ENCODE results near the gene TMCO4. TPM values are rescaled to one million over a fixed set of nuclear protein-coding genes. Genes with fewer than 3 reads are reported as not detected.

The TMCO4 gene
- total RNA-seq, 1 experiment from 2014 or later, result 13.5 TPM

- Mint-ChIP-seq H3K27ac (ENCODE audit: unreplicated experiment) (no peak overlapping the region), H3K36me3 (ENCODE audit: insufficient read depth, unreplicated experiment) (no peaks in the 10 kb centered on the region), H3K4me1 (ENCODE audit: low read depth, unreplicated experiment) (no peaks in the 10 kb centered on the region), H3K27me3 (ENCODE audit: unreplicated experiment) (no peaks in the 10 kb centered on the region), H3K9me3 (ENCODE audit: low read depth, unreplicated experiment) (no peaks in the 10 kb centered on the region), H3K4me3 (ENCODE audit: low read depth, unreplicated experiment) (no peak overlapping the region)
- CTCF ChIA-PET, result interaction anchor here (0.6 to 1.4 kb wide), 2 partner anchors 9 to 1579 kb away, joined by 3 to 7 read pairs; no protein-coding TSS in a partner anchor
- intact Hi-C loops (cut with micrococcal nuclease; ENCODE audit: unreplicated experiment), result no loop called here
- DNase-seq, result no peak
- TF ChIP-seq, protein P1, sequence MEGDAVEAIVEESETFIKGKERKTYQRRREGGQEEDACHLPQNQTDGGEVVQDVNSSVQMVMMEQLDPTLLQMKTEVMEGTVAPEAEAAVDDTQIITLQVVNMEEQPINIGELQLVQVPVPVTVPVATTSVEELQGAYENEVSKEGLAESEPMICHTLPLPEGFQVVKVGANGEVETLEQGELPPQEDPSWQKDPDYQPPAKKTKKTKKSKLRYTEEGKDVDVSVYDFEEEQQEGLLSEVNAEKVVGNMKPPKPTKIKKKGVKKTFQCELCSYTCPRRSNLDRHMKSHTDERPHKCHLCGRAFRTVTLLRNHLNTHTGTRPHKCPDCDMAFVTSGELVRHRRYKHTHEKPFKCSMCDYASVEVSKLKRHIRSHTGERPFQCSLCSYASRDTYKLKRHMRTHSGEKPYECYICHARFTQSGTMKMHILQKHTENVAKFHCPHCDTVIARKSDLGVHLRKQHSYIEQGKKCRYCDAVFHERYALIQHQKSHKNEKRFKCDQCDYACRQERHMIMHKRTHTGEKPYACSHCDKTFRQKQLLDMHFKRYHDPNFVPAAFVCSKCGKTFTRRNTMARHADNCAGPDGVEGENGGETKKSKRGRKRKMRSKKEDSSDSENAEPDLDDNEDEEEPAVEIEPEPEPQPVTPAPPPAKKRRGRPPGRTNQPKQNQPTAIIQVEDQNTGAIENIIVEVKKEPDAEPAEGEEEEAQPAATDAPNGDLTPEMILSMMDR (IDR thresholded peaks at IDR 0.05; ENCODE audit: unreplicated experiment), result no peak
- BruUV-seq (replicated peaks), result no TSS peak
Measured at GRCh38 chr1:19694298-19694697, 105.4 kb downstream of the TMCO4 start.

DNA sequence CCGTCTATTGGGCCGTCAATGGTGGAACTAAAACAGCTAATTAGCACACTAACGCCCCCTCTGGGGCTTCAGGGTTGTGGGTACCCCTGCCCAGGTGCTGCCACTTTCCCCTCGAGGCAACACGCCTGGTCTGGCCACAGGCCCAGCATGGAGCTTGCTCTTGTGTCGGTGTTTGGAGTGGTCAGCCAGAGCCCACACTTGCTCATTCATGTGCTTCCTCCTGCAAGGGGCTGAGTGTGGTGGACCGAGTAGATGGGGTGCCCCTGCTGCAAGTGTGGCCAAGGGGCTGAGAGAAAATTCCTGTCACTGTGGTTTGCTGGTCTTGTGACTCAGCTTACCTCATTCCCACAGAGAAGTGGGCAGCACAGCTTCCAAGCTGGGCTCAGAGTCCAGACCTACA lies 109.4 kb downstream of the TMCO4 start:
- Mint-ChIP-seq H3K36me3 (ENCODE audit: insufficient read depth, unreplicated experiment) (no peaks in the 10 kb centered on the region), H3K4me3 (ENCODE audit: low read depth, unreplicated experiment) (no peak overlapping the region), H3K27ac (ENCODE audit: unreplicated experiment) (no peak overlapping the region), H3K27me3 (ENCODE audit: unreplicated experiment) (no peaks in the 10 kb centered on the region), H3K4me1 (ENCODE audit: low read depth, unreplicated experiment) (no peaks in the 10 kb centered on the region), H3K9me3 (ENCODE audit: low read depth, unreplicated experiment) (no peaks in the 10 kb centered on the region)
- intact Hi-C loops (cut with micrococcal nuclease; ENCODE audit: unreplicated experiment), result no loop called here
- TF ChIP-seq, protein P1 (IDR thresholded peaks at IDR 0.05; ENCODE audit: unreplicated experiment), result no peak
- no peak for DNase-seq
- CTCF ChIA-PET, result interaction anchor here (0.5 to 0.9 kb wide), 3 partner anchors 8 to 221 kb away, joined by 3 to 7 read pairs (median 3); no protein-coding TSS in a partner anchor
- BruUV-seq (replicated peaks), result no TSS peak

DNA sequence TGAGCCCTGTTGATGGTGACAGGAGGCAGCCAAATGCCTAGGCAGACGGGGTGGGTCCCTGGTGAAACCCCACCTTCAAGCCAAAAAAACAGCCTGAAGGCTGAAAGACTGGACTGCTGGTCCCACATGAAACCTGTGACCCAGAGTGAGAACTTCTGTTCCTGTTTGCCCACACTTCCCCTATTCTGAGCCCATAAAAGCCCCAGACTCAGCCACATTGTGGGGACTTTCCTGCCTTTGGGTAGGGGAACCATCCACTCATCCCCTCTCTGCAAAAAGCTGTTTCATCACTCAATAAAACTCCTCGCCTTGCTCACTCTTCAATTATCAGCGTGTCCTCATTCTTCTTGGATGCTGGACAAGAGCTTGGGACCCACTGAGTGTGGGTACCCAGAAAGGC lies 109.9 kb downstream of the TMCO4 start:
- intact Hi-C loops (cut with micrococcal nuclease; ENCODE audit: unreplicated experiment), result no loop called here
- Mint-ChIP-seq H3K27me3 (ENCODE audit: unreplicated experiment) (no peaks in the 10 kb centered on the region), H3K9me3 (ENCODE audit: low read depth, unreplicated experiment) (no peaks in the 10 kb centered on the region), H3K4me1 (ENCODE audit: low read depth, unreplicated experiment) (no peaks in the 10 kb centered on the region), H3K36me3 (ENCODE audit: insufficient read depth, unreplicated experiment) (no peaks in the 10 kb centered on the region), H3K27ac (ENCODE audit: unreplicated experiment) (no peak overlapping the region), H3K4me3 (ENCODE audit: low read depth, unreplicated experiment) (no peak overlapping the region)
- CTCF ChIA-PET, result interaction anchor here (0.5 to 0.9 kb wide), 3 partner anchors 8 to 221 kb away, joined by 3 to 7 read pairs (median 3); no protein-coding TSS in a partner anchor
- TF ChIP-seq, protein P1 (IDR thresholded peaks at IDR 0.05; ENCODE audit: unreplicated experiment), result no peak
- no TSS peak for BruUV-seq (replicated peaks)
- no peak for DNase-seq

DNA sequence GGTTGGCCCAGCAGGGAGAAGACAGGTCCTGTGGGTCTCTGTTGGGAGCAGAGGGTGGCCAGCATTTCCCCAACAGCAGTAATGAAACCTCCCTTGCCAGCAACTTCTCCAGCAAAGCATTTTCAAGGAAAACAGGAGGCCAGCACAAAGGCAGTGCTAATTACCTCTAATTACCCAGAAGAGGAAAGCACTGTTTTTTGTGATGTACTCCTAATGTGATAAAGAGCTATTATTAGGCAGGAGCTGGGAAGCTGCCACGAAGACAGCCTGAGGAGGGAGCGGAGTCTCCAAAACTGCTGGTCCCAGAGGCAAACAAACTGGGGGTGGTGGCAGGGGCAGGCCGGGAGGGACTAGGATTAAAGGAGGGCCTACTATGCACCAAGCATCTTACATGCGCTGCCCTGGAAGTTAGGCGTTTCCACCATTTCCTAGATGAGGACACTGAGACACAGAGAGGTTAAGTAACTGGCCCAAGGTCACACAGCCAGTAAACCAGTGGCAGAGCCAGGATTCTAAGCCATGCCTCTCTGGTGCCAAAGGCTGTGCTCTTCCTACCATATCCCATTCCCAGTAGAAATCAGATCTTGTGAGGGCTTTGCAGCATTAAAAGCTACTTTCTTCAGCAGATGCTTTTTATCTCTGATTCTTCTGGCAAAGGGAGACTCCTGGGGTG lies 110.5 kb downstream of the TMCO4 start:
- DNase-seq, result no peak
- no TSS peak for BruUV-seq (replicated peaks)
- intact Hi-C loops (cut with micrococcal nuclease; ENCODE audit: unreplicated experiment), result no loop called here
- CTCF ChIA-PET, result no interaction called here
- no peak overlapping the region for H3K4me3 Mint-ChIP-seq (ENCODE audit: low read depth, unreplicated experiment)
- no peaks in the 10 kb centered on the region for H3K9me3 Mint-ChIP-seq (ENCODE audit: low read depth, unreplicated experiment)
- H3K27me3 Mint-ChIP-seq (ENCODE audit: unreplicated experiment), result no peaks in the 10 kb centered on the region
- H3K4me1 Mint-ChIP-seq (ENCODE audit: low read depth, unreplicated experiment), result no peaks in the 10 kb centered on the region
- H3K27ac Mint-ChIP-seq (ENCODE audit: unreplicated experiment), result no peak overlapping the region
- TF ChIP-seq, protein P1 (IDR thresholded peaks at IDR 0.05; ENCODE audit: unreplicated experiment), result no peak
- no peaks in the 10 kb centered on the region for H3K36me3 Mint-ChIP-seq (ENCODE audit: insufficient read depth, unreplicated experiment)
